SK-N-MC (cell line): Measurements from ENCODE around the gene NEDD4.
"Not testable (repeated sequence)": the region's sequence is repeated elsewhere in the genome, so short reads cannot be mapped to it uniquely, and the experiment has no call there.

ENCODE experiments used
- DNase-seq: peaks from one replicate; pipeline ENCODE4 v3.0.0-alpha.2; 2011; ENCODE audit warnings: low read depth, low spot score
- H3K27ac ChIP-seq: fragments of 200-600 bp; sonication (generic); 2 replicates; pipeline ENCODE4 v1.5.1; 2016; ENCODE audit warnings: mixed run types
- H3K36me3 ChIP-seq: fragments of 200-600 bp; sonication (generic); 2 replicates; pipeline ENCODE4 v1.6.1; 2017; ENCODE audit warnings: antibody characterized with exemption, low read length, mixed read lengths; ENCODE audit not compliant: insufficient read depth
- H3K4me3 ChIP-seq: fragments of 200-600 bp; sonication (generic); 2 replicates; pipeline ENCODE4 v1.5.1; 2016
- H3K9ac ChIP-seq: fragments of 200-600 bp; sonication (generic); 2 replicates; pipeline ENCODE4 v1.8.0; 2017; ENCODE audit warnings: mixed run types, mixed read lengths; ENCODE audit not compliant: insufficient read length
- H3K9me3 ChIP-seq: fragments of 200-600 bp; sonication (generic); 2 replicates; pipeline ENCODE4 v1.6.1; 2017; ENCODE audit warnings: low read depth, mild to moderate bottlenecking, antibody characterized with exemption, low read length, moderate library complexity, mixed read lengths
- EZH2 ChIP-seq: fragments of 200-600 bp; sonication (generic); IDR thresholded peaks from one replicate; pipeline ENCODE4 v1.6.1; 2017; ENCODE audit warnings: antibody characterized with exemption
- FOXP2 ChIP-seq: optimal IDR thresholded peaks from 2 replicates; pipeline ENCODE3; 2011; ENCODE audit warnings: mild to moderate bottlenecking, moderate library complexity; ENCODE audit not compliant: insufficient read depth; ENCODE audit errors: extremely low read length, control extremely low read depth
- POLR2AphosphoS5 ChIP-seq: IDR thresholded peaks from 2 replicates; pipeline ENCODE4 v1.6.1; 2012; ENCODE audit warnings: mild to moderate bottlenecking, low read depth, low read length, borderline replicate concordance

NEDD4 gene

GRCh38 chr15:55954862-55955605, 38.4 kb downstream of the NEDD4 start:
- Histone ChIP-seq H3K36me3 (no peaks in the 10 kb centered on the region), H3K27ac (no peak overlapping the region), H3K9me3 (no peaks in the 10 kb centered on the region), H3K9ac (no peak overlapping the region), H3K4me3 (no peak overlapping the region)
- DNase-seq, result no peak
- no peak for TF ChIP-seq EZH2
- no peak for TF ChIP-seq POLR2AphosphoS5
- TF ChIP-seq FOXP2, result no peak

GRCh38 chr15:55952501-55953274, 40.7 kb downstream of the NEDD4 start:
- DNase-seq, H3K36me3 ChIP-seq: not testable (repeated sequence)

GRCh38 chr15:55944606-55945005, 48.8 kb downstream of the NEDD4 start:
- H3K9me3 ChIP-seq, DNase-seq, H3K9ac ChIP-seq, H3K4me3 ChIP-seq, H3K36me3 ChIP-seq, H3K27ac ChIP-seq: not testable (repeated sequence)

More at GRCh38 chr15:55952501-55953274, 40.7 kb downstream of the NEDD4 start:
- H3K27ac ChIP-seq, H3K9ac ChIP-seq, H3K9me3 ChIP-seq, H3K4me3 ChIP-seq: not testable (repeated sequence)

GRCh38 chr15:55942332-55942731, 51.1 kb downstream of the NEDD4 start:
- Histone ChIP-seq H3K27ac (no peak overlapping the region), H3K36me3 (0 out of 2 replicates have a peak, but pooled peaks cover 3% of the 10 kb centered on the region), H3K4me3 (no peak overlapping the region), H3K9me3 (peaks cover 8% of the 10 kb centered on the region; the same call in 1 of the 2 replicates), H3K9ac (no peak overlapping the region)
- TF ChIP-seq POLR2AphosphoS5, result no peak
- no peak for DNase-seq

GRCh38 chr15:55937040-55937439, 56.4 kb downstream of the NEDD4 start:
- TF ChIP-seq POLR2AphosphoS5, result no peak
- TF ChIP-seq EZH2, result no peak
- TF ChIP-seq FOXP2, result no peak
- peaks cover 8% of the 10 kb centered on the region; the same call in 1 of the 2 replicates for H3K9me3 ChIP-seq
- H3K9ac ChIP-seq, result no peak overlapping the region
- no peak for DNase-seq
- H3K4me3 ChIP-seq, result no peak overlapping the region
- 0 out of 2 replicates have a peak, but pooled peaks cover 3% of the 10 kb centered on the region for H3K36me3 ChIP-seq
- H3K27ac ChIP-seq, result no peak overlapping the region

GRCh38 chr15:55928955-55929354, 64.5 kb downstream of the NEDD4 start:
- Histone ChIP-seq H3K27ac (no peak overlapping the region), H3K9ac (no peak overlapping the region), H3K9me3 (no peaks in the 10 kb centered on the region), H3K4me3 (no peak overlapping the region), H3K36me3 (no peaks in the 10 kb centered on the region)
- TF ChIP-seq FOXP2 (no peak), POLR2AphosphoS5 (no peak), EZH2 (no peak)
- DNase-seq, result no peak

- H3K9me3 ChIP-seq, result no peaks in the 10 kb centered on the region
Observed at GRCh38 chr15:55921744-55922143, 71.7 kb downstream of the NEDD4 start.

GRCh38 chr15:55917881-55918296, 75.5 kb downstream of the NEDD4 start:
- Histone ChIP-seq H3K4me3 (peak overlapping the region; percentile 26), H3K36me3 (no peaks in the 10 kb centered on the region), H3K27ac (peak overlapping the region; percentile 60; the same call in 1 of the 2 replicates), H3K9ac (no peak overlapping the region), H3K9me3 (no peaks in the 10 kb centered on the region)
- TF ChIP-seq POLR2AphosphoS5 (no peak), FOXP2 (no peak), EZH2 (no peak)
- DNase-seq, result no peak

More at GRCh38 chr15:55921744-55922143, 71.7 kb downstream of the NEDD4 start:
- TF ChIP-seq FOXP2, result no peak
- no peak for TF ChIP-seq POLR2AphosphoS5
- no peak for TF ChIP-seq EZH2
- Histone ChIP-seq H3K4me3 (no peak overlapping the region), H3K27ac (no peak overlapping the region), H3K36me3 (no peaks in the 10 kb centered on the region), H3K9ac (no peak overlapping the region)
- no peak for DNase-seq
